ENCODE data around the gene PGM5. TPM values are rescaled to one million over a fixed set of nuclear protein-coding genes. Genes with fewer than 3 reads are reported as not detected.

Gene PGM5
- total and polyA plus RNA-seq, 11 donors = 41.4 to 228 (median 175) TPM

DNA sequence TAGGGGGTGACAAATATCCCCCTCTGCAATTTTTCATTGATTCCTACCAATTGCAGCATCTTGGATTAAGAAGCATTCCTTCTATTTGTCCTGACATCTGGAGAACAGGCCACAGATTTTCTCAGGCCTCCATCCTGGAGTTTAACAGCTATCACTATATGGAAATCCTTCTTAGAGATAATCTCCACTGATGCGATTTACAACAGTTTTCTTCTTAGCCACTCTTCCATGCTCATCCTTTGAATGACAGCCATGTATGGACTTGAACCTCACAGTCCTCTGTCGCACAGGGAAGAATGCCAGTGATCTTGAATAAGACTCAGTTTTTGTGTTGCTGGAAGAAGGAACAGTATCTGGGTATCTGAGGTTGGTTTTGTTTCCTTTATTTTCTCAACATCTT, 73.2 kb downstream of the PGM5 start:
- Histone ChIP-seq H3K9me3 (no peaks in the 10 kb centered on the region), H3K4me1 (peaks cover 0 to 29% (median 9%) of the 10 kb centered on the region in 12 donors), H3K4me3 (no peak overlapping the region), H3K27me3 (no peaks in the 10 kb centered on the region), H3K36me3 (peaks cover 0 to 23% (median 0%) of the 10 kb centered on the region in 9 donors), H3K27ac (peak overlapping the region in 1 of 12 donors; percentile 71)
- ATAC-seq (no peak), DNase-seq (no peak)
- no peak for TF ChIP-seq POLR2A (IDR thresholded peaks at IDR 0.05)
- TF ChIP-seq, protein P1, sequence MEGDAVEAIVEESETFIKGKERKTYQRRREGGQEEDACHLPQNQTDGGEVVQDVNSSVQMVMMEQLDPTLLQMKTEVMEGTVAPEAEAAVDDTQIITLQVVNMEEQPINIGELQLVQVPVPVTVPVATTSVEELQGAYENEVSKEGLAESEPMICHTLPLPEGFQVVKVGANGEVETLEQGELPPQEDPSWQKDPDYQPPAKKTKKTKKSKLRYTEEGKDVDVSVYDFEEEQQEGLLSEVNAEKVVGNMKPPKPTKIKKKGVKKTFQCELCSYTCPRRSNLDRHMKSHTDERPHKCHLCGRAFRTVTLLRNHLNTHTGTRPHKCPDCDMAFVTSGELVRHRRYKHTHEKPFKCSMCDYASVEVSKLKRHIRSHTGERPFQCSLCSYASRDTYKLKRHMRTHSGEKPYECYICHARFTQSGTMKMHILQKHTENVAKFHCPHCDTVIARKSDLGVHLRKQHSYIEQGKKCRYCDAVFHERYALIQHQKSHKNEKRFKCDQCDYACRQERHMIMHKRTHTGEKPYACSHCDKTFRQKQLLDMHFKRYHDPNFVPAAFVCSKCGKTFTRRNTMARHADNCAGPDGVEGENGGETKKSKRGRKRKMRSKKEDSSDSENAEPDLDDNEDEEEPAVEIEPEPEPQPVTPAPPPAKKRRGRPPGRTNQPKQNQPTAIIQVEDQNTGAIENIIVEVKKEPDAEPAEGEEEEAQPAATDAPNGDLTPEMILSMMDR (IDR thresholded peaks at IDR 0.05) = no peak
- 77 to 94% (median 90%) methylated on average over 2 of the region's 2 CpGs for WGBS, 4 donors
- intact Hi-C loops (cut with DNase I) = loop anchor here in 2 of 10 donors (10.0 kb wide), 1 partner anchor 135 kb away; no protein-coding TSS in a partner anchor

DNA sequence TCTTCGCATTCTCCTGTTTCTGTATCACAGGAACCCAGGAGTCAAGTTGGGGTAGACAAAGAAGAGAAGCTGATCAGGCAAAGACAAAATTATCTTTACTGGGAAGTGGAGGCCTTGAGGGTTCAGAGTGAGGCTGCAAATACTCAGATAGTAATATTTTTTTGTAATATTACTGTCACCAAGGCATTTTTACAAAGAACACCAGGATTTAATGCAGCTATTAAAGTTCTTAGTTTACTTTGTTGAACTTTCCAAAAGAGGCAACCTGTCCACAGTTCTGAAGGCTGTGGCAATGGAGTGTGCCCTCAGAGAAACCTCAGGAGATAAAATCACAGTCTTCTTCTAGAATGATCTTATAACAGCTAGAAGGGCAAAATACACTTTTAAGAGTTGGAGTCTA, 74.9 kb downstream of the PGM5 start:
- H3K4me1 ChIP-seq = peaks cover 0 to 25% (median 10%) of the 10 kb centered on the region in 12 donors
- no peak for ATAC-seq
- H3K4me3 ChIP-seq = no peak overlapping the region
- no peaks in the 10 kb centered on the region for H3K27me3 ChIP-seq
- peak overlapping the region in 1 of 12 donors; percentile 71 for H3K27ac ChIP-seq
- no peak for DNase-seq
- peaks cover 0 to 18% (median 0%) of the 10 kb centered on the region in 9 donors for H3K36me3 ChIP-seq
- intact Hi-C loops (cut with DNase I) = loop anchor here in 1 of 10 donors (10.0 kb wide), 1 partner anchor 133 kb away; no protein-coding TSS in a partner anchor
- no peaks in the 10 kb centered on the region for H3K9me3 ChIP-seq
- WGBS, 4 donors = 96 to 100% (median 99%) methylated on average over 1 of the region's 1 CpG
- TF ChIP-seq, protein P1 (IDR thresholded peaks at IDR 0.05) = no peak
- no peak for TF ChIP-seq POLR2A (IDR thresholded peaks at IDR 0.05)

DNA sequence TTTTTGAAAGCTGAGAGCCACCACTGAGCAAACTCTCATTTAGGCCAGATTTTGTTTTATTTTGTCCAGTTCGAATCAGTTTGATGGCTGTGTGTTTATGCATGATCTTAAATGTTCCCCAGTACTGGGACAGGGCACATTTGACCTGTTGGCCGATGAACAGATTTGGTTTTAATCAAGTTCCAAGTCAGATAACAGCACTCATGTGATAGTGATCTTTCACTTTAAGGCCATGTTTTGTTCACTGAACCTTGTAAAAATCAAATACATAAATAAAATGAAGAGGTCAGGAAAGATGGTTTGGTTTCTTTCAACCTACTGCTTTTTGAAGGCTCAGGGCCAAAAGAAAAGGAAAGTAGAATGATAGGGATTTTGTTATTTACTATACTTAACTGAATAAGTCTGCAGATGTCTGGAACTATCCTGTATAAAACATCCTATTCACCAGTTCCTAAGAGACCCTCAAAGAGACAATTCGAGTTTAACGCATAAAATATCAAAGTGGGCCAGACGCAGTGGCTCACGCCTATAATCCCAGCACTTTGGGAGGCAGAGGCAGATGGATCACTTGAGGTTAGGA, 77.2 kb downstream of the PGM5 start:
- ATAC-seq (no peak), DNase-seq (no peak)
- H3K27ac ChIP-seq = peak overlapping the region in 1 of 12 donors; percentile 78
- intact Hi-C loops (cut with DNase I) = loop anchor here in 1 of 10 donors (10.0 kb wide), 1 partner anchor 131 kb away; no protein-coding TSS in a partner anchor
- no peaks in the 10 kb centered on the region for H3K27me3 ChIP-seq
- 93 to 97% (median 96%) methylated on average over 6 of the region's 6 CpGs for WGBS, 4 donors
- peaks cover 0 to 17% (median 0%) of the 10 kb centered on the region in 9 donors for H3K36me3 ChIP-seq
- peaks cover 0 to 25% (median 16%) of the 10 kb centered on the region in 12 donors for H3K4me1 ChIP-seq
- no peak for TF ChIP-seq POLR2A (IDR thresholded peaks at IDR 0.05)
- TF ChIP-seq, protein P1 (IDR thresholded peaks at IDR 0.05) = no peak
- no peak overlapping the region for H3K4me3 ChIP-seq
- H3K9me3 ChIP-seq = no peaks in the 10 kb centered on the region

DNA sequence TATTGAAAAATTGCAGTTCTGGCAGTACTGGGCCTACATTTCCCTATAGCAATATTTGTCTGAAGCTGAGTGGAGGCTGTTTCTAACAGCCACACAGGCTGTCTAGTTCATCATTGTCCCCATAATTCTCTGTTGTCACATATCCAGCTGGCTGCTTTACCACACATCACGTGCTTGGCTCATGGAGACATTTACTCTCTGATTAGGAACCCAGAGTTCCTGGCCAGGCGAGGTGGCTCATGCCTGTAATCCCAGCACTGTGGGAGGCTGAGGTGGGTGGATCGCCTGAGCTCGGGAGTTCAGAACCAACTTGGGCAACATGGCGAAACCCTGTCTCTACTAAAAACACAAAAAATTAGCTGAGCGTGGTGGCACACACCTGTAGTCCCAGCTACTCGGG, 81.4 kb downstream of the PGM5 start:
- WGBS, 4 donors = 45 to 62% (median 54%) methylated on average over 6 to 7 of the region's 7 CpGs
- peak; percentile 67 to 87 (median 81) for DNase-seq
- Histone ChIP-seq H3K4me3 (no peak overlapping the region), H3K27ac (peak overlapping the region in 10 of 12 donors; percentile 6 to 78 (median 50)), H3K27me3 (no peaks in the 10 kb centered on the region), H3K36me3 (peaks cover 0 to 5% (median 0%) of the 10 kb centered on the region in 9 donors), H3K4me1 (peaks cover 0 to 25% (median 16%) of the 10 kb centered on the region in 12 donors), H3K9me3 (peaks cover 0 to 24% (median 8%) of the 10 kb centered on the region in 12 donors)
- intact Hi-C loops (cut with DNase I) = loop anchor here in 2 of 10 donors (2.0 to 10.0 kb wide), 4 partner anchors 19 to 127 kb away; no protein-coding TSS in a partner anchor
- ATAC-seq = peak; percentile 96 to 97 (median 96)
- TF ChIP-seq, protein P1 (IDR thresholded peaks at IDR 0.05) = no peak
- TF ChIP-seq POLR2A (IDR thresholded peaks at IDR 0.05) = no peak
